Peyer's patch (tissue), 4 donors: ENCODE results near the gene SSX2.
"Not testable (repeated sequence)": the region's sequence is repeated elsewhere in the genome, so short reads cannot be mapped to it uniquely, and the experiment has no call there.

Source experiments
- CTCF ChIP-seq, 6 experiments: fragments of 450-650 bp in 4 of 6; fragments of 200-600 bp in 2 of 6; sonication (generic) in 1 of 6; IDR thresholded peaks; one replicate each; pipeline ENCODE4 v1.5.1; 2017 to 2019; ENCODE audit warnings: antibody characterized with exemption in 6 of 6, mild to moderate bottlenecking in 3 of 6, moderate library complexity in 1 of 6
- POLR2A ChIP-seq, 2 donors: fragments of 450-650 bp; IDR thresholded peaks; one replicate each; pipeline ENCODE4 v1.5.1; 2017; ENCODE audit warnings: antibody characterized with exemption in 2 of 2, mild to moderate bottlenecking in 2 of 2, moderate library complexity in 2 of 2

GRCh38 chrX:52692034-52692433, 14.9 kb downstream of the SSX2 start:
- TF ChIP-seq CTCF, POLR2A (IDR thresholded peaks at IDR 0.05): not testable (repeated sequence)
